Kidney epithelial cell (primary cell): ENCODE data around the gene ARHGAP22. TPM values are rescaled to one million over a fixed set of nuclear protein-coding genes. Genes with fewer than 3 reads are reported as not detected.
A peak's percentile ranks its signal among the peaks of the same experiment; 100 is the strongest.

Experiments
- DNase-seq: peaks from one replicate; pipeline ENCODE4 v3.0.0-alpha.2; 2010; ENCODE audit warnings: low read depth
- H3K27me3 ChIP-seq: 2 replicates; pipeline ENCODE4 v1.6.0; 2011; ENCODE audit warnings: low read length; ENCODE audit not compliant: control insufficient read depth, insufficient read depth
- H3K36me3 ChIP-seq: 2 replicates; pipeline ENCODE4 v1.5.1; 2011; ENCODE audit warnings: low read length; ENCODE audit not compliant: control insufficient read depth, insufficient read depth
- H3K4me3 ChIP-seq: 2 replicates; pipeline ENCODE4 v1.5.1; 2011; ENCODE audit warnings: low read depth, mild to moderate bottlenecking, control low read depth, low read length
- CTCF ChIP-seq: IDR thresholded peaks from 2 replicates; pipeline ENCODE4 v1.5.1; 2011; ENCODE audit warnings: mild to moderate bottlenecking, moderate library complexity, low read length, control low read depth, inconsistent platforms; ENCODE audit not compliant: insufficient read depth, poor library complexity, severe bottlenecking
- total RNA-seq: library from RNA; depleted of rRNA; stranded (reverse); fragments of >200 nt; gene quantifications from 2 replicates; pipeline ENCODE4 v1.2.3, GENCODE V29; 2015

ARHGAP22 gene
- total RNA-seq, 1 donor from 2014 or later = 7.0 TPM

GRCh38 chr10:48404646-48405045, 200.2 kb downstream of the ARHGAP22 start:
- Histone ChIP-seq H3K4me3 (no peak overlapping the region), H3K36me3 (no peaks in the 10 kb centered on the region), H3K27me3 (no peaks in the 10 kb centered on the region)
- no peak for TF ChIP-seq CTCF
- DNase-seq = no peak

GRCh38 chr10:48400850-48401220, 204.0 kb downstream of the ARHGAP22 start:
- TF ChIP-seq CTCF = no peak
- no peak for DNase-seq
- no peaks in the 10 kb centered on the region for H3K27me3 ChIP-seq
- no peaks in the 10 kb centered on the region for H3K36me3 ChIP-seq
- H3K4me3 ChIP-seq = no peak overlapping the region

GRCh38 chr10:48400129-48400849, 204.6 kb downstream of the ARHGAP22 start:
- no peak for TF ChIP-seq CTCF
- DNase-seq = peak; percentile 16
- H3K4me3 ChIP-seq = no peak overlapping the region
- no peaks in the 10 kb centered on the region for H3K36me3 ChIP-seq
- H3K27me3 ChIP-seq = no peaks in the 10 kb centered on the region

GRCh38 chr10:48399551-48399950, 205.3 kb downstream of the ARHGAP22 start:
- no peaks in the 10 kb centered on the region for H3K36me3 ChIP-seq
- H3K4me3 ChIP-seq = no peak overlapping the region
- no peak for DNase-seq
- H3K27me3 ChIP-seq = no peaks in the 10 kb centered on the region
- TF ChIP-seq CTCF = no peak

GRCh38 chr10:48399056-48399541, 205.8 kb downstream of the ARHGAP22 start:
- DNase-seq = no peak
- no peaks in the 10 kb centered on the region for H3K27me3 ChIP-seq
- H3K36me3 ChIP-seq = no peaks in the 10 kb centered on the region
- no peak overlapping the region for H3K4me3 ChIP-seq
- no peak for TF ChIP-seq CTCF

GRCh38 chr10:48398261-48398660, 206.6 kb downstream of the ARHGAP22 start:
- no peaks in the 10 kb centered on the region for H3K36me3 ChIP-seq
- H3K4me3 ChIP-seq = no peak overlapping the region
- DNase-seq = no peak
- H3K27me3 ChIP-seq = no peaks in the 10 kb centered on the region
- no peak for TF ChIP-seq CTCF
